K562 (cell line): ENCODE results near the gene MAML1. TPM values are rescaled to one million over a fixed set of nuclear protein-coding genes. Genes with fewer than 3 reads are reported as not detected.

Experiments
- BRCA1 ChIP-seq, 2 experiments: fragments of 450-650 bp in 1 of 2; sonication (generic) in 1 of 2; formaldehyde crosslinking in 1 of 2; IDR thresholded peaks; 2 replicates each; pipeline versions ENCODE4 v1.5.0 to v1.6.1; 2017 to 2020; ENCODE audit warnings: mild to moderate bottlenecking in 1 of 2, missing genetic modification reagents in 1 of 2
- CXXC5 ChIP-seq: fragments of 250-450 bp; sonication (Bioruptor Pico); IDR thresholded peaks from 2 replicates; pipeline ENCODE4 v1.8.0; 2022; ENCODE audit warnings: inconsistent platforms, mild to moderate bottlenecking, moderate library complexity
- FOXP4 ChIP-seq: sonication (generic); formaldehyde crosslinking; IDR thresholded peaks from 2 replicates; pipeline ENCODE4 v1.8.0; 2022; ENCODE audit warnings: mild to moderate bottlenecking, missing genetic modification reagents, borderline replicate concordance
- GTF2A2 ChIP-seq: IDR thresholded peaks from 2 replicates; pipeline ENCODE4 v1.6.1; 2016; ENCODE audit warnings: mild to moderate bottlenecking, missing genetic modification characterization, missing compliant biosample characterization
- MTA2 ChIP-seq: fragments of 450-650 bp; IDR thresholded peaks from 2 replicates; pipeline ENCODE4 v1.6.1; 2016; ENCODE audit warnings: low read depth
- PKNOX1 ChIP-seq: fragments of 450-650 bp; IDR thresholded peaks from 2 replicates; pipeline ENCODE4 v1.6.1; 2016
- PRMT5 ChIP-seq: sonication (generic); formaldehyde crosslinking; IDR thresholded peaks from 2 replicates; pipeline ENCODE4 v1.5.0; 2020; ENCODE audit warnings: missing genetic modification reagents
- ZNF3 ChIP-seq: fragments of 250-450 bp; sonication (Bioruptor Pico); IDR thresholded peaks from 2 replicates; pipeline ENCODE4 v1.5.0; 2021; ENCODE audit warnings: mild to moderate bottlenecking, moderate library complexity
- ZNF785 ChIP-seq: fragments of 250-450 bp; sonication (Bioruptor Pico); IDR thresholded peaks from 2 replicates; pipeline ENCODE4 v1.4.0; 2020; ENCODE audit warnings: mild to moderate bottlenecking
- polyA plus RNA-seq, 8 experiments: library from polyadenylated mRNA; depleted of rRNA in 4 of 8; stranded (reverse) in 5 of 8; unstranded in 3 of 8; fragments of >200 nt; fragmentation: Nextera tagmentation in 2 of 8; fragmentation: Illumina TruSeq in 1 of 8; extraction: Ambion mirVana in 2 of 8; extraction: Trizol in 1 of 8; gene quantifications; 2 replicates each; pipeline versions ENCODE4 v1.2.1 to v1.2.3, GENCODE V29; 2011 to 2014; ENCODE audit warnings: inconsistent platforms in 1 of 8, missing spikeins in 1 of 8
- total RNA-seq, 7 experiments: library from RNA; depleted of rRNA in 6 of 7; stranded (reverse); fragments of >200 nt in 6 of 7; fragmentation: Illumina TruSeq in 2 of 7; extraction: Trizol in 2 of 7; gene quantifications; 2 replicates each; pipeline versions ENCODE4 v1.2.1 to v1.2.3, GENCODE V29; 2011 to 2021; ENCODE audit warnings: low replicate concordance in 1 of 7
- TF ChIP-seq, protein P1 (sequence below): fragments of 450-650 bp; formaldehyde crosslinking; IDR thresholded peaks from 2 replicates; pipeline ENCODE4 v1.4.0; 2022; ENCODE audit warnings: missing genetic modification characterization
- TF ChIP-seq, protein P2 (sequence below): sonication (generic); formaldehyde crosslinking; IDR thresholded peaks from 2 replicates; pipeline ENCODE4 v1.8.1; 2023; ENCODE audit warnings: mild to moderate bottlenecking, missing genetic modification reagents
- TF ChIP-seq, protein P3 (sequence below): sonication (generic); formaldehyde crosslinking; IDR thresholded peaks from 2 replicates; pipeline ENCODE4 v1.8.0; 2022; ENCODE audit warnings: mild to moderate bottlenecking, missing genetic modification reagents
- TF ChIP-seq, protein P4 (sequence below), 2 experiments: fragments of 450-650 bp in 1 of 2; IDR thresholded peaks; 2 replicates each; pipeline ENCODE4 v1.6.1; 2011 to 2017; ENCODE audit warnings: low read depth in 2 of 2, antibody characterized with exemption in 1 of 2, borderline replicate concordance in 1 of 2, low read length in 1 of 2, mild to moderate bottlenecking in 1 of 2, mixed read lengths in 1 of 2; ENCODE audit not compliant: control insufficient read depth in 1 of 2

Gene MAML1
- total and polyA plus RNA-seq, 9 of the 15 experiments (the other 6 are each of a cell fraction or from before 2014, with no cell fraction given) = 0.32 to 18.4 (median 7.0) TPM

DNA sequence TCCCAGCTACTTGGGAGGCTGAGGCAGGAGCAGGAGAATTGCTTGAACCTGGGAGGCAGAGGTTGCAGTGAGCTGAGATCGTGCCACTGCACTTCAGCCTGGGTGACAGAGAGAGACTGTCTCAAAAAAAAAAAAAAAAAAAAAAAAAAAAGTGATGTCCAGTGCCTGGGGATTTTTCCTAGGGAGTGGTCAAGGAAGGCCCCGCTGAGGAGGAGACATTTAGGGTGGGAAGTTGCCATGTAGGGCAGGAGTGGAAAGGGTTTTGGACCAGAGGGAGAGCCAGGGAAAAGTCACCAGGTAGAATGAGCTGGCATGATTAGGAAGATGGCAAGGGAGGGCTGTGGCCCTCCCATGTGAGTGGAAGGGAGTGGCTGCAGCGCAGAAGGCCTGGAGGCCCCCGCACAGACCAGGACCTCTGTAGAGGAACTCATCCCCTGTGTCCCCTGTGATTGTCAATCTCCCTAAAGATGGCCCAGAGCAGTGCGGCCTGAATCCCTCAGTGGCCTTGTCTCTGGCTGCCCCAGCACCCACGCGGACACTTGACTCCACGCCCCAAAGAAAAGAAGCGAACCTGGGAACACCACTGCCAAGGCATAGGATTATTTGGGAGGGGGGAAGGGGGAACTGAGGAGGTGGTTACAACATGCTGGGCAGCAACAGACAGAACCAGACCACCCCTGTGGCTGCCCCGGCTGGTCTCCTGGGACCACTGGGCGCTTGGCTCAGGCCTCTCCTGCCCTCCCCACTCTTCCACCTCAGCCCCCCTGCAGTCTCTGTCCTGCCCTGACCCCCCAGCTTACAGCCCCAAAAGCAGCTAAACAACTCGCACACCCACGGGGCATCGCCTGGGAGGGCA, 85.5 kb downstream of the MAML1 start (continued):
- TF ChIP-seq, protein P1, sequence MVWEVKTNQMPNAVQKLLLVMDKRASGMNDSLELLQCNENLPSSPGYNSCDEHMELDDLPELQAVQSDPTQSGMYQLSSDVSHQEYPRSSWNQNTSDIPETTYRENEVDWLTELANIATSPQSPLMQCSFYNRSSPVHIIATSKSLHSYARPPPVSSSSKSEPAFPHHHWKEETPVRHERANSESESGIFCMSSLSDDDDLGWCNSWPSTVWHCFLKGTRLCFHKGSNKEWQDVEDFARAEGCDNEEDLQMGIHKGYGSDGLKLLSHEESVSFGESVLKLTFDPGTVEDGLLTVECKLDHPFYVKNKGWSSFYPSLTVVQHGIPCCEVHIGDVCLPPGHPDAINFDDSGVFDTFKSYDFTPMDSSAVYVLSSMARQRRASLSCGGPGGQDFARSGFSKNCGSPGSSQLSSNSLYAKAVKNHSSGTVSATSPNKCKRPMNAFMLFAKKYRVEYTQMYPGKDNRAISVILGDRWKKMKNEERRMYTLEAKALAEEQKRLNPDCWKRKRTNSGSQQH (CRISPR knock-in tag) = no peak
- TF ChIP-seq MTA2 = no peak
- TF ChIP-seq PRMT5 (CRISPR knock-in tag) = no peak
- no peak for TF ChIP-seq ZNF3 (CRISPR knock-in tag)
- TF ChIP-seq, protein P2, sequence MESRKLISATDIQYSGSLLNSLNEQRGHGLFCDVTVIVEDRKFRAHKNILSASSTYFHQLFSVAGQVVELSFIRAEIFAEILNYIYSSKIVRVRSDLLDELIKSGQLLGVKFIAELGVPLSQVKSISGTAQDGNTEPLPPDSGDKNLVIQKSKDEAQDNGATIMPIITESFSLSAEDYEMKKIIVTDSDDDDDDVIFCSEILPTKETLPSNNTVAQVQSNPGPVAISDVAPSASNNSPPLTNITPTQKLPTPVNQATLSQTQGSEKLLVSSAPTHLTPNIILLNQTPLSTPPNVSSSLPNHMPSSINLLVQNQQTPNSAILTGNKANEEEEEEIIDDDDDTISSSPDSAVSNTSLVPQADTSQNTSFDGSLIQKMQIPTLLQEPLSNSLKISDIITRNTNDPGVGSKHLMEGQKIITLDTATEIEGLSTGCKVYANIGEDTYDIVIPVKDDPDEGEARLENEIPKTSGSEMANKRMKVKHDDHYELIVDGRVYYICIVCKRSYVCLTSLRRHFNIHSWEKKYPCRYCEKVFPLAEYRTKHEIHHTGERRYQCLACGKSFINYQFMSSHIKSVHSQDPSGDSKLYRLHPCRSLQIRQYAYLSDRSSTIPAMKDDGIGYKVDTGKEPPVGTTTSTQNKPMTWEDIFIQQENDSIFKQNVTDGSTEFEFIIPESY (CRISPR knock-in tag) = no peak
- TF ChIP-seq PKNOX1 = peak; percentile 28; the same call in 1 of the 2 replicates
- TF ChIP-seq CXXC5 = 0 out of 2 replicates have a peak, but pooled peaks have one; percentile 9
- TF ChIP-seq, protein P3, sequence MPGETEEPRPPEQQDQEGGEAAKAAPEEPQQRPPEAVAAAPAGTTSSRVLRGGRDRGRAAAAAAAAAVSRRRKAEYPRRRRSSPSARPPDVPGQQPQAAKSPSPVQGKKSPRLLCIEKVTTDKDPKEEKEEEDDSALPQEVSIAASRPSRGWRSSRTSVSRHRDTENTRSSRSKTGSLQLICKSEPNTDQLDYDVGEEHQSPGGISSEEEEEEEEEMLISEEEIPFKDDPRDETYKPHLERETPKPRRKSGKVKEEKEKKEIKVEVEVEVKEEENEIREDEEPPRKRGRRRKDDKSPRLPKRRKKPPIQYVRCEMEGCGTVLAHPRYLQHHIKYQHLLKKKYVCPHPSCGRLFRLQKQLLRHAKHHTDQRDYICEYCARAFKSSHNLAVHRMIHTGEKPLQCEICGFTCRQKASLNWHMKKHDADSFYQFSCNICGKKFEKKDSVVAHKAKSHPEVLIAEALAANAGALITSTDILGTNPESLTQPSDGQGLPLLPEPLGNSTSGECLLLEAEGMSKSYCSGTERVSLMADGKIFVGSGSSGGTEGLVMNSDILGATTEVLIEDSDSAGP (CRISPR knock-in tag) = no peak
- TF ChIP-seq ZNF785 (CRISPR knock-in tag) = no peak
- no peak for TF ChIP-seq FOXP4
- TF ChIP-seq GTF2A2 (tag) = no peak
- no peak for TF ChIP-seq BRCA1 (IDR thresholded peaks at IDR 0.05)
- TF ChIP-seq BRCA1 (CRISPR knock-in tag; IDR thresholded peaks at IDR 0.05) = no peak
- TF ChIP-seq, protein P4, sequence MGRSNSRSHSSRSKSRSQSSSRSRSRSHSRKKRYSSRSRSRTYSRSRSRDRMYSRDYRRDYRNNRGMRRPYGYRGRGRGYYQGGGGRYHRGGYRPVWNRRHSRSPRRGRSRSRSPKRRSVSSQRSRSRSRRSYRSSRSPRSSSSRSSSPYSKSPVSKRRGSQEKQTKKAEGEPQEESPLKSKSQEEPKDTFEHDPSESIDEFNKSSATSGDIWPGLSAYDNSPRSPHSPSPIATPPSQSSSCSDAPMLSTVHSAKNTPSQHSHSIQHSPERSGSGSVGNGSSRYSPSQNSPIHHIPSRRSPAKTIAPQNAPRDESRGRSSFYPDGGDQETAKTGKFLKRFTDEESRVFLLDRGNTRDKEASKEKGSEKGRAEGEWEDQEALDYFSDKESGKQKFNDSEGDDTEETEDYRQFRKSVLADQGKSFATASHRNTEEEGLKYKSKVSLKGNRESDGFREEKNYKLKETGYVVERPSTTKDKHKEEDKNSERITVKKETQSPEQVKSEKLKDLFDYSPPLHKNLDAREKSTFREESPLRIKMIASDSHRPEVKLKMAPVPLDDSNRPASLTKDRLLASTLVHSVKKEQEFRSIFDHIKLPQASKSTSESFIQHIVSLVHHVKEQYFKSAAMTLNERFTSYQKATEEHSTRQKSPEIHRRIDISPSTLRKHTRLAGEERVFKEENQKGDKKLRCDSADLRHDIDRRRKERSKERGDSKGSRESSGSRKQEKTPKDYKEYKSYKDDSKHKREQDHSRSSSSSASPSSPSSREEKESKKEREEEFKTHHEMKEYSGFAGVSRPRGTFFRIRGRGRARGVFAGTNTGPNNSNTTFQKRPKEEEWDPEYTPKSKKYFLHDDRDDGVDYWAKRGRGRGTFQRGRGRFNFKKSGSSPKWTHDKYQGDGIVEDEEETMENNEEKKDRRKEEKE (IDR thresholded peaks at IDR 0.05; ENCODE audit: borderline replicate concordance in 1 of 2, control insufficient read depth in 1 of 2, low read depth in 2 of 2, low read length in 1 of 2) = no peak
